Measurements from ENCODE around the gene TMEM86B. TPM values are rescaled to one million over a fixed set of nuclear protein-coding genes. Genes with fewer than 3 reads are reported as not detected.

TMEM86B gene
- total and polyA plus RNA-seq, 3 donors from 2014 or later: 12.8 to 13.9 (median 13.4) TPM

DNA sequence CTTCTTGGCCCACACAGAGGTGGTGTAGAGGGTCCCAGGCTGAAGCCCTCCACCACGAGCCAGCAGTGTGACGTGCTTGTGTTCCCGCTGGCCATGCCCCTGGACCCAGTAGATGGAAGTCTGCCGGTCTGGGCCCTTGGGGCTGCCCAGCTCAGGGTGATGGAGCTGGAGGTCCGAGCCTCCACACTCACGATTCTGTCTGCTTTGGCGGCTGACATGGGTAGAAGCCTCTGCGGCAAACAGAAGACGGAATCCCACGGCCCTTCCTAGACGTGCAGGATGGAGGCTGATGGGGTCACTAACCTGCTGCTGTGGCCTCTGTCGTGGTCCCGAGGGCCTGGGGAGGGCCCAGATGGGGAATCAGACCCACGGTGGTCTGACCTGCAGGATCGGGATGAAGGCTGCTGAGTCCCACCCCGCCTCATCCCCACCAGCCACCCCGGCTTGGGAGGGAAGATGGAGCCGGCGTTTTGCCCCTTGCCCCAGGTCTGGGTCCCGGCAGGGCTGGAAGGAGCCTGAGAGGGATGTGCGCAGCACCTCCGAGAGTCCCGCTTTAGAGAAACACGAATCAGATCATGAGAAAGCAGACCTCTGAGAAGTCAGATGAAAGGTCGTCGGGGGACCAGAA is 4.4 kb downstream of the TMEM86B start:
- DNase-seq: no peak
- H3K27me3 ChIP-seq: no peaks in the 10 kb centered on the region
- no peak for TF ChIP-seq POLR2A (IDR thresholded peaks at IDR 0.05)
- TF ChIP-seq, protein P1, sequence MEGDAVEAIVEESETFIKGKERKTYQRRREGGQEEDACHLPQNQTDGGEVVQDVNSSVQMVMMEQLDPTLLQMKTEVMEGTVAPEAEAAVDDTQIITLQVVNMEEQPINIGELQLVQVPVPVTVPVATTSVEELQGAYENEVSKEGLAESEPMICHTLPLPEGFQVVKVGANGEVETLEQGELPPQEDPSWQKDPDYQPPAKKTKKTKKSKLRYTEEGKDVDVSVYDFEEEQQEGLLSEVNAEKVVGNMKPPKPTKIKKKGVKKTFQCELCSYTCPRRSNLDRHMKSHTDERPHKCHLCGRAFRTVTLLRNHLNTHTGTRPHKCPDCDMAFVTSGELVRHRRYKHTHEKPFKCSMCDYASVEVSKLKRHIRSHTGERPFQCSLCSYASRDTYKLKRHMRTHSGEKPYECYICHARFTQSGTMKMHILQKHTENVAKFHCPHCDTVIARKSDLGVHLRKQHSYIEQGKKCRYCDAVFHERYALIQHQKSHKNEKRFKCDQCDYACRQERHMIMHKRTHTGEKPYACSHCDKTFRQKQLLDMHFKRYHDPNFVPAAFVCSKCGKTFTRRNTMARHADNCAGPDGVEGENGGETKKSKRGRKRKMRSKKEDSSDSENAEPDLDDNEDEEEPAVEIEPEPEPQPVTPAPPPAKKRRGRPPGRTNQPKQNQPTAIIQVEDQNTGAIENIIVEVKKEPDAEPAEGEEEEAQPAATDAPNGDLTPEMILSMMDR (IDR thresholded peaks at IDR 0.05): no peak
- WGBS, 2 donors: 80 to 85% methylated on average over 18 to 26 of the region's 26 CpGs
- H3K4me3 ChIP-seq: no peak overlapping the region
- no peaks in the 10 kb centered on the region for H3K36me3 ChIP-seq (ENCODE audit: low read depth, missing control alignments)
- intact Hi-C loops (cut with DNase I; ENCODE audit: low total_unique reads): no loop called here
- H3K27ac ChIP-seq: no peak overlapping the region
- H3K4me1 ChIP-seq: no peaks in the 10 kb centered on the region
- no peaks in the 10 kb centered on the region for H3K9me3 ChIP-seq

DNA sequence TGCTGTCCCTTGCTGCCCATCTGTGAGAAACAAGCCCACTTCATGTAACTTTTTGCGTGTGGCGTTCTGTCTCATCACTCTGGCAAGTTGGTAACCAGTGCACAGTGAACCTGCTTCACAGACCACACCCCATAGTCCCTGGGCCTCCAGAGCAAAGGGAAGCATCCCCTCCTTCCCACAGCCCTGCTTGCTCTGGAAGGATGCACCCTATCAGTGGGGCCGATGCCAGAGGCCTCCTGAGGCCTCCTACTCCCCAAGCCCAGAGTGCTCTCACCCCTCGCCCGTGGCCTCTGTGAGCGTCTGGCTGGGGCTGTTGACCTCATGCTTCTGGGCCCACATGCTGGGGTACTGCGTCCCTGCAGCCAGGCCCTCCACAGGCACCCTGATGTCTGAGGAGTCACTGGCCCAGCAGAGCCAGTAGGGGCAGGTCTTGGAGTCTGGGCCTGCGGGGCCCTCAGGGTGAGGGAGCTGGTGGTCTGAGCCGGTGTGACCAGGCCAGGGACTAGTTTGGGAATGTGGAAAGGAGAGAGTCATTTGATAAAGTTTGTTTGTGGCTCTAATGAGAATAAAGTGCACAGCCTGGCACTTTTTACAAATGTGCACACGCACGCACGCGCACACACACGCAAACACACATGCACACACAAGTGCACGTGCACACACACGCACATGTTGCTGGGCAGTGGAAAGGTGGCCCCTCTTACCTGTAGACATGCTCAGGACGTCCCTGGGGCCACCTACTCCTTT is 5.1 kb downstream of the TMEM86B start:
- 83 to 84% methylated on average over 15 to 17 of the region's 17 CpGs for WGBS, 2 donors
- H3K36me3 ChIP-seq (ENCODE audit: low read depth, missing control alignments): no peaks in the 10 kb centered on the region
- intact Hi-C loops (cut with DNase I; ENCODE audit: low total_unique reads): no loop called here

DNA sequence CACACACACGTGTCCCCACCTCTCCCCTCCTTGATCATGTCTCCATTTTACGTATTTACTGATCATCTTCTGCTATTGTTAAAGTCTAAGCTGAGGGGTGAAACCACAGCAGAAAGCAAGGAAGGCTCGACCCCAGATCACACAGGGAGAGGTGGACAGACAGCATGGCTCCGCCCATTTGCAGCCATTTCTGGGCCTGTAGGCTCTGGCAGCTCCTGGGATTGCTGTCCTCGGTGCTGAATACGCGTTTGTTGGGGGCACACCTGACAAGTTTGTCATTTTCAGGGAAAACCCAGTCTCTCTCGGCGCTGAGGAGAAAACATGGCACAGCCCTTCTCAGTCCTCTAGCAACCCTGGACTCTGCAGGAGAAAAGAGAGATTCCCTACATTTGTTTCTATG is 8.0 kb downstream of the TMEM86B start:
- peaks cover 11% of the 10 kb centered on the region for H3K4me1 ChIP-seq
- DNase-seq: no peak
- WGBS, 2 donors: 73 to 79% methylated on average over 9 of the region's 9 CpGs
- H3K4me3 ChIP-seq: no peak overlapping the region
- no peak overlapping the region for H3K27ac ChIP-seq
- no peak for TF ChIP-seq POLR2A (IDR thresholded peaks at IDR 0.05)
- TF ChIP-seq, protein P1 (IDR thresholded peaks at IDR 0.05): no peak
- H3K36me3 ChIP-seq (ENCODE audit: low read depth, missing control alignments): no peaks in the 10 kb centered on the region
- no peaks in the 10 kb centered on the region for H3K9me3 ChIP-seq
- H3K27me3 ChIP-seq: no peaks in the 10 kb centered on the region
- intact Hi-C loops (cut with DNase I; ENCODE audit: low total_unique reads): no loop called here

More for the DNA sequence above, 5.1 kb downstream of the TMEM86B start:
- no peaks in the 10 kb centered on the region for H3K27me3 ChIP-seq
- no peak overlapping the region for H3K4me3 ChIP-seq
- H3K9me3 ChIP-seq: no peaks in the 10 kb centered on the region
- TF ChIP-seq, protein P1 (IDR thresholded peaks at IDR 0.05): no peak
- no peak for TF ChIP-seq POLR2A (IDR thresholded peaks at IDR 0.05)
- DNase-seq: no peak
- H3K27ac ChIP-seq: no peak overlapping the region
- no peaks in the 10 kb centered on the region for H3K4me1 ChIP-seq

DNA sequence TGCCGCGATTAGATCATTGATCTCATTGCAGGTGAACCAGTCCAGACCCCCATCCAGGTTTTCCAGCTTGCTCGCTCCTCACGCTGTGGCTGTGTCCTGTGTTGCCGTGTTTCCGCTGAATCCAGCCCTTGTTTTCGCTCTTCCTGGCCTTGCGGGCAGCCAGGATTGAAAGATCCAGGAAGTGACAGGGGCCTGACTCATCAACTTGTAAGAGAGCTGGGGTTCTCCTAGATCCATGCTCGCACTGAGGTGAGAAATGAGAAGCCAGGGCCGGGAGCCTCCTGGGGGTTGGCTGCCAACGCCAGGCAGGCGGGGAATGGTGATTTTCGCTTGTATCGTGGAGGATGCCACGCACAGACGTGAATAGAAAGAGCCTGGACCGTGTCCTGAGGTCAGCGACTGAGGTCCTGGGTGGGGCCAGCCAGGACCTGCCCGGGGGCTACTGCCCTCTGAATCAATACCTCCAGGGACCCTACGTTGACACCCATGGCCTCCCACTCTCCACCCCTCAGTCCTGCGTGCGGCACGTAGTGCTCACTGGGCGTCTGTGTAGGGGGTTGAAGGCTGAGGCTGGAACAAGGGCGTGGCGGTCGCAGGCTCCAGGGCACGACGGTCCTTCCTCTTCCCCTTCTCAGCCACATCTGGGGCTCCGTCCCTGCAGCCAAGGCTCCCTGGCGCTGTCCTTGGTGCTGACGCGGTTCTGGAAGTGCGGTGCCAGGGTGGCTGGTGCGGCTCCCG is 11.9 kb downstream of the TMEM86B start:
- H3K27ac ChIP-seq: no peak overlapping the region
- peaks cover 11% of the 10 kb centered on the region for H3K4me1 ChIP-seq
- TF ChIP-seq POLR2A (IDR thresholded peaks at IDR 0.05): no peak
- TF ChIP-seq, protein P1 (IDR thresholded peaks at IDR 0.05): no peak
- DNase-seq: peak; percentile 83
- no peaks in the 10 kb centered on the region for H3K36me3 ChIP-seq (ENCODE audit: low read depth, missing control alignments)
- no peaks in the 10 kb centered on the region for H3K9me3 ChIP-seq
- WGBS, 2 donors: 4 to 5% methylated on average over 14 to 36 of the region's 36 CpGs
- intact Hi-C loops (cut with DNase I; ENCODE audit: low total_unique reads): no loop called here
- no peaks in the 10 kb centered on the region for H3K27me3 ChIP-seq
- H3K4me3 ChIP-seq: peak overlapping the region in 1 of 2 donors; percentile 29

All from testis (tissue), 3 donors.